ENCODE measurements around the gene SNX17.

The SNX17 gene

DNA sequence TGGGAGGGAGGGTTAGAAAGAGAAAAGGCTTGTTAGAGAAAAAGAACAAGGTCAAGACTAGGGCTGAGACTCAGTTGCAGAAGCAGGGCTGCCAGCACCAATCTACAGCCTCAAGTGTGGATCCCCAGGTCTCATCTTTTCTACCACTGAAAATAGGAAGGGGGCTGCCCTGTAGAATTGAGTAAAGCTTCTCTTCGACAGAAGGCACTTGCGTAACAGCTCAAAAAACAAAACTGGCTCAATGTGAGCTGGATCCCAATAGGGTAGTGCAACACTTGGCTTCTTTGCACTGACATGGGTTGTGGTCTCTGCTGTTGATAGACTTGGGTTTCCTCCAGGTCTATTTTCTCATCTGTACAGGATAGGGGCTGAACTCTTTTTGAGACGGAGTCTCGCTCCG lies 45.7 kb upstream of the SNX17 start:
- TF ChIP-seq, protein P1, sequence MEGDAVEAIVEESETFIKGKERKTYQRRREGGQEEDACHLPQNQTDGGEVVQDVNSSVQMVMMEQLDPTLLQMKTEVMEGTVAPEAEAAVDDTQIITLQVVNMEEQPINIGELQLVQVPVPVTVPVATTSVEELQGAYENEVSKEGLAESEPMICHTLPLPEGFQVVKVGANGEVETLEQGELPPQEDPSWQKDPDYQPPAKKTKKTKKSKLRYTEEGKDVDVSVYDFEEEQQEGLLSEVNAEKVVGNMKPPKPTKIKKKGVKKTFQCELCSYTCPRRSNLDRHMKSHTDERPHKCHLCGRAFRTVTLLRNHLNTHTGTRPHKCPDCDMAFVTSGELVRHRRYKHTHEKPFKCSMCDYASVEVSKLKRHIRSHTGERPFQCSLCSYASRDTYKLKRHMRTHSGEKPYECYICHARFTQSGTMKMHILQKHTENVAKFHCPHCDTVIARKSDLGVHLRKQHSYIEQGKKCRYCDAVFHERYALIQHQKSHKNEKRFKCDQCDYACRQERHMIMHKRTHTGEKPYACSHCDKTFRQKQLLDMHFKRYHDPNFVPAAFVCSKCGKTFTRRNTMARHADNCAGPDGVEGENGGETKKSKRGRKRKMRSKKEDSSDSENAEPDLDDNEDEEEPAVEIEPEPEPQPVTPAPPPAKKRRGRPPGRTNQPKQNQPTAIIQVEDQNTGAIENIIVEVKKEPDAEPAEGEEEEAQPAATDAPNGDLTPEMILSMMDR (IDR thresholded peaks at IDR 0.05; ENCODE audit: insufficient read depth, low read length, poor library complexity, severe bottlenecking): no peak
- H3K4me3 ChIP-seq (replicated peaks; ENCODE audit: low read depth, low read length): no peak overlapping the region
- H3K27me3 ChIP-seq (replicated peaks; ENCODE audit: control insufficient read depth, insufficient read depth, low read length): no peaks in the 10 kb centered on the region
- DNase-seq (ENCODE audit: extremely low read depth, insufficient read length): no peak
- peaks cover 19% of the 10 kb centered on the region for H3K36me3 ChIP-seq (ENCODE audit: control insufficient read depth, insufficient read depth, low read length)

DNA sequence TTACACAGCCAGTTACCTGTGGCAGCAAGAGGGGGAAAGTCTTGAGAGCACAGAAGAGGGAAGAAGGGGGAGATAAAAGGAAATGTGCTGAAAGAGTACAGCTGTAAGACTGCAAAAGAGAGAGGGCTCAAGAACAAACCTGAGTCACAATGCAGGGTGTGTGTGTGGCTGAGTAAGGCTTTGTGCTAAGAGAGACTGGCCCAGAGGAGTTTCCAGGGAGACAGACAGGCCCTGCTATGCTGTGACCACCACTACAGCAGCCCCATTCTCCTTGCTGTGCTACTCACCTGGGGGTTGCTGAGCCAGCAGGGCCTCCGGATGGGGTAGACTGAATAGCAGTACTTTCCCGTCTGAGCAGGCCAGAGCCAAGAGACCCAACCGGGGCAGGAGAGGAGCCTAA lies 35.1 kb upstream of the SNX17 start:
- no peak for DNase-seq (ENCODE audit: extremely low read depth, insufficient read length)
- Histone ChIP-seq H3K27me3 (replicated peaks; ENCODE audit: control insufficient read depth, insufficient read depth, low read length) (no peaks in the 10 kb centered on the region), H3K36me3 (ENCODE audit: control insufficient read depth, insufficient read depth, low read length) (peaks cover 24% of the 10 kb centered on the region), H3K4me3 (replicated peaks; ENCODE audit: low read depth, low read length) (no peak overlapping the region)
- TF ChIP-seq, protein P1 (IDR thresholded peaks at IDR 0.05; ENCODE audit: insufficient read depth, low read length, poor library complexity, severe bottlenecking): no peak

DNA sequence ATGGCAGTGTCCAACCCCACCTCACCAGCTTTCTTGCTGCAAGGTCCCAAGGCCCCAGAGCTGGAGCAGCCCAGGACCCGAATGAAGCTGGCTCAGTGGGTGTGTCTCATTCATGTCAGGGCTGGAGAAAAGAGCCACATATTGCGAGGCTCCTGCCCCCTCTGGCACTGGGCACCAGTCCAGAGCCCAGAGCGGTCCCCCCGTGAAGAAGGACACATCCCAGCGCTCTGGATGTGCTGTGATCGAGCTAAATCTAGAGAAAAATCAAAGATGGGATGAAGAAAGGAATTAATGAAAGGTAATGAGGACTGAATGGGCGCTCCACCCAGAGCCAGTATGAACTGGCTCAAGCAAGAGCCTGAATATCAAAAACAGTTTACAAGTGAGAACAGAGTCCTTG lies 34.2 kb upstream of the SNX17 start:
- H3K36me3 ChIP-seq (ENCODE audit: control insufficient read depth, insufficient read depth, low read length): peaks cover 23% of the 10 kb centered on the region
- H3K27me3 ChIP-seq (replicated peaks; ENCODE audit: control insufficient read depth, insufficient read depth, low read length): no peaks in the 10 kb centered on the region
- H3K4me3 ChIP-seq (replicated peaks; ENCODE audit: low read depth, low read length): no peak overlapping the region
- no peak for DNase-seq (ENCODE audit: extremely low read depth, insufficient read length)
- TF ChIP-seq, protein P1 (IDR thresholded peaks at IDR 0.05; ENCODE audit: insufficient read depth, low read length, poor library complexity, severe bottlenecking): no peak

DNA sequence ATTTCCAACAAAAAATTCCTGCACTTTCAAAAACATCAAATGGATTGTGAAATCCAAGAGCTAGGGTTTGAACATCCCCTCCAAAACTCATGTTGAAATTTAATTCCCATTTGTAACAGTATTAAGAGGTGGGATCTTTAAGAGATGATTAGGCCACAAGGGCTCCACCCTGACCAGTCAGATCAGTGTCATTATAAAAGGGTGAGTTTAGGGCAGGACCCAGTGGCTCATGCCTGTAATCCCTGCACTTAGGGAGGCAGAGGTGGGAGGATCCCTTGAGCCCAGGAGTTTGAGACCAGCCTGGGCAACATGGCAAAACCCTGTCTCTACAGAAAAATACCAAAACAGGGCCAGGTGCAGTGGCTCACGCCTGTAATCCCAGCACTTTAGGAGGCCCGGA lies 22.8 kb upstream of the SNX17 start:
- H3K4me3 ChIP-seq (replicated peaks; ENCODE audit: low read depth, low read length): no peak overlapping the region

DNA sequence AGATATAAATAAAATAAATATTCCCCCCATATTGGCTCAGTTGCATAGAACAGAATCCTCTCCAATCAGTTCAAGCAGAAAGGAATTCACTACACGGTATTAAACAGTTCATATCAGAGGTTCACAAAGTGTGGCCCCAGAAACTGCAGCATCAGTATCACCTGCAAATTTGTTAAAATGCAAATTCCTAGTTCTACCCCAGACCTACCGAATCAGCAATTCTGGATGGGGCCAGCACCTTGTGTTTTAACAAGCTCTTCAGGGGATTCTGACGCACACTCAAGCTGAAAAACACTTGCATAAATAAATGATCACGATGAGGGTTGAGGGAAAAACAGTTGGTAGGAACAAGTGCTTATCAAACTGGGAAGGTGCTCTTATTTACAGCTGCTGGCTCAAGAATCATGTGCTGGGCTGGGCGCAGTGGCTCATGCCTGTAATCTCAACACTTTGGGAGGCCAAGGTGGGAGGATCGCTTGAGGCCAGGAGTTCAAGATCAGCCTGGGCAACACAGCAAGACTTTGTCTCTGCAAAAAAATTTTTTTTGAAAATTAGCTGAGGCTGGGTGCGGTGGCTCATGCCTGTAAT lies 20.2 kb upstream of the SNX17 start:
- TF ChIP-seq, protein P1 (IDR thresholded peaks at IDR 0.05; ENCODE audit: insufficient read depth, low read length, poor library complexity, severe bottlenecking): no peak
- H3K36me3 ChIP-seq (ENCODE audit: control insufficient read depth, insufficient read depth, low read length): peaks cover 2% of the 10 kb centered on the region; the same call in 1 of the 2 replicates
- no peak for DNase-seq (ENCODE audit: extremely low read depth, insufficient read length)
- no peak overlapping the region for H3K4me3 ChIP-seq (replicated peaks; ENCODE audit: low read depth, low read length)
- no peaks in the 10 kb centered on the region for H3K27me3 ChIP-seq (replicated peaks; ENCODE audit: control insufficient read depth, insufficient read depth, low read length)

More for the DNA sequence above, 22.8 kb upstream of the SNX17 start:
- no peaks in the 10 kb centered on the region for H3K27me3 ChIP-seq (replicated peaks; ENCODE audit: control insufficient read depth, insufficient read depth, low read length)
- H3K36me3 ChIP-seq (ENCODE audit: control insufficient read depth, insufficient read depth, low read length): peaks cover 4% of the 10 kb centered on the region
- DNase-seq (ENCODE audit: extremely low read depth, insufficient read length): no peak
- TF ChIP-seq, protein P1 (IDR thresholded peaks at IDR 0.05; ENCODE audit: insufficient read depth, low read length, poor library complexity, severe bottlenecking): no peak
